Colonic mucosa (tissue), 4 donors: ENCODE results near the gene DNM3. TPM values are rescaled to one million over a fixed set of nuclear protein-coding genes. Genes with fewer than 3 reads are reported as not detected.

ENCODE experiments used
- DNase-seq: peaks from one replicate; pipeline ENCODE4 v3.0.0-alpha.2; 2020
- H3K27ac ChIP-seq: fragments of 200-600 bp; one replicate; pipeline ENCODE4 v1.8.0; 2021
- H3K27me3 ChIP-seq: fragments of 200-600 bp; one replicate; pipeline ENCODE4 v1.8.0; 2021
- H3K36me3 ChIP-seq: fragments of 200-600 bp; one replicate; pipeline ENCODE4 v1.8.0; 2021
- H3K4me1 ChIP-seq: fragments of 200-600 bp; one replicate; pipeline ENCODE4 v1.8.0; 2021; ENCODE audit warnings: mild to moderate bottlenecking
- H3K4me3 ChIP-seq: fragments of 200-600 bp; one replicate; pipeline ENCODE4 v1.8.0; 2021
- H3K9ac ChIP-seq, 2 donors: one replicate each; pipeline ENCODE4 v1.7.0; 2013; ENCODE audit warnings: control low read depth in 2 of 2, low read depth in 2 of 2, low read length in 2 of 2
- H3K9me3 ChIP-seq: fragments of 200-600 bp; one replicate; pipeline ENCODE4 v1.8.0; 2021
- intact Hi-C: fragments of 100-400 bp; cut with DNase I; formaldehyde crosslinking; loops from one replicate; pipeline ENCODE4 v1.14.1; 2022
- total RNA-seq, 2 donors: library from RNA; stranded (reverse); fragmentation: NEBNext Ultra II Directional in 1 of 2; extraction: Animal tissue kit (Norgen Biotek cat#: 25700) in 1 of 2; gene quantifications; one replicate each; pipeline ENCODE4 v1.2.1, GENCODE V29; 2021
- TF ChIP-seq, protein P1 (sequence below): fragments of 200-600 bp; IDR thresholded peaks from one replicate; pipeline ENCODE4 v1.8.0; 2022; ENCODE audit warnings: antibody characterized with exemption, mild to moderate bottlenecking
- donor health status: healthy.
- donor health status: DM: no; HTN: no; CAD: no.
- donor health status: DM: no; HTN: no; CAD: no.

Gene DNM3
- total RNA-seq, 2 donors from 2014 or later = 1.7 to 2.6 TPM

DNA sequence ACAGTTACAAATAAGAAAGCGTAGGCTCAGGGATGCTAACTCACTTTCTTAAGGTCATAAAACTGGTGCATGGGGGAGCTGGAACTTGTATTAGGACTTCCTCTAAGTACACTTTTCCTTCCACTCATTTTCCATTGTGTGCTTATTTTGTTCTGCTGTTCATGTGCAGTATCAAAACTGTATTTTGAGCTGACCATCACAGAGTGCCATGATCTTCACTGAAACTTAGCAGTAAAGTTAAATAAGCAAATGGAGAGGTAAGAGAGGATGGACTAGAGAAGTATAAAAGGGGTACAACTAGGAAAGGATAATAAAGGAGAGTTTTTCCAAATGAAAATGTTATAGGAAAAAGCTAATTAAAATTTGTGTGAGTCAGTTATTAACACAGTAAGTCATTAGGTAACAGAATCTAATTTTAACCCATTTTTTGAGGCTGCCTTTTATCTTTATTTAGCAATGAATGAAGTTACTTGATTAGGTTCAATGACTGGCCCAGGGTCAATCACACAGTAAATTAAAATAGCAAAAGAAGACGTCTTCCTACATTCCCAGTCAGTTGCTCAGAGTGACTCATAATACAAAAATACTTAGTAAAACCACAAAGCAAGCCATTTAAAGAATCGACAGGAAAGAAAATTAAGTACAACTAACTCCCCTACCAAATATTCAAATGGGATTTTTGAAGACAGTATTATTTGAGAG is 413.4 kb downstream of the DNM3 start:
- DNase-seq = no peak
- TF ChIP-seq, protein P1, sequence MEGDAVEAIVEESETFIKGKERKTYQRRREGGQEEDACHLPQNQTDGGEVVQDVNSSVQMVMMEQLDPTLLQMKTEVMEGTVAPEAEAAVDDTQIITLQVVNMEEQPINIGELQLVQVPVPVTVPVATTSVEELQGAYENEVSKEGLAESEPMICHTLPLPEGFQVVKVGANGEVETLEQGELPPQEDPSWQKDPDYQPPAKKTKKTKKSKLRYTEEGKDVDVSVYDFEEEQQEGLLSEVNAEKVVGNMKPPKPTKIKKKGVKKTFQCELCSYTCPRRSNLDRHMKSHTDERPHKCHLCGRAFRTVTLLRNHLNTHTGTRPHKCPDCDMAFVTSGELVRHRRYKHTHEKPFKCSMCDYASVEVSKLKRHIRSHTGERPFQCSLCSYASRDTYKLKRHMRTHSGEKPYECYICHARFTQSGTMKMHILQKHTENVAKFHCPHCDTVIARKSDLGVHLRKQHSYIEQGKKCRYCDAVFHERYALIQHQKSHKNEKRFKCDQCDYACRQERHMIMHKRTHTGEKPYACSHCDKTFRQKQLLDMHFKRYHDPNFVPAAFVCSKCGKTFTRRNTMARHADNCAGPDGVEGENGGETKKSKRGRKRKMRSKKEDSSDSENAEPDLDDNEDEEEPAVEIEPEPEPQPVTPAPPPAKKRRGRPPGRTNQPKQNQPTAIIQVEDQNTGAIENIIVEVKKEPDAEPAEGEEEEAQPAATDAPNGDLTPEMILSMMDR = no peak
- no peak overlapping the region for H3K4me3 ChIP-seq
- intact Hi-C loops = no loop called here
- no peak overlapping the region for H3K9ac ChIP-seq
- H3K4me1 ChIP-seq = no peaks in the 10 kb centered on the region
- no peaks in the 10 kb centered on the region for H3K27me3 ChIP-seq
- H3K27ac ChIP-seq = no peak overlapping the region
- no peaks in the 10 kb centered on the region for H3K9me3 ChIP-seq
- H3K36me3 ChIP-seq = no peaks in the 10 kb centered on the region

DNA sequence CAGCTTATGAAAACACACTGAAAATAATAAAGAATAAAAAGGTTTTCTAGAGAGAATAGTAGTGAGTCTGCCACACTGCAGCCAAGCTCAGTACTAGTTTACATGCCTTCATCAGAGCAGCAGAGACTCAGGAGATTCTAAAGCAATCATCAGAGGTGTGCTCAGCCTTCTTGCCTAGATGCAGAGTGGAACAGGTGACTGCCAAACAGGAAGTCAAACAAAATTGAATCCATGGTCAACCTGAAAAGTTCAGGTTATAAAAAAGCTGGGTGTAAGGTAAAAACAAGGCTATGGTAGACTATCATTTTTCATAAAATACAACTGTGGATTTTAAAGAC is 413.9 kb downstream of the DNM3 start:
- Histone ChIP-seq H3K27ac (no peak overlapping the region), H3K9ac (no peak overlapping the region), H3K9me3 (no peaks in the 10 kb centered on the region), H3K4me1 (no peaks in the 10 kb centered on the region), H3K4me3 (no peak overlapping the region), H3K36me3 (no peaks in the 10 kb centered on the region), H3K27me3 (no peaks in the 10 kb centered on the region)
- intact Hi-C loops = no loop called here
- TF ChIP-seq, protein P1 = no peak
- DNase-seq = no peak

DNA sequence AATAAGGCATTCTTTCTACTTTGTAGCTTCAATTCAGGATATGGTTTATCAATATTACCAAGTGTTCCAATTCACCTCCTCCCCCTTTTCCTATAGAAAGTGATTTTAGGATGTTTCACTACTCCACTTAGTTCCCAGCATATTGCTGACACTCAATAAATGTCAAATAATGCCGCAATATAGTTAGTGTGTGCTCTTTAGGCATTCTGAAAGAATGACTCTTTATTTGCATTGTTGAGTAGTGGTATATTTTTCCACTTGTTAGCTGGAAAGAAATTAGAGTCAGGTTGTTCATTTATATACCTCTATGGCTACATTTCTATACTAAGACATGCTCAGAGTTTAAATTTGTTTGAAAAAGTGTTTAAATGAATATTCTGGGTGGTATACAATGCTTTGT is 424.6 kb downstream of the DNM3 start:
- no peaks in the 10 kb centered on the region for H3K36me3 ChIP-seq
- H3K27me3 ChIP-seq = no peaks in the 10 kb centered on the region
- no peak overlapping the region for H3K27ac ChIP-seq
- DNase-seq = no peak
- TF ChIP-seq, protein P1 = no peak
- H3K4me1 ChIP-seq = no peaks in the 10 kb centered on the region
- H3K9ac ChIP-seq = no peak overlapping the region
- intact Hi-C loops = no loop called here
- no peak overlapping the region for H3K4me3 ChIP-seq
- H3K9me3 ChIP-seq = no peaks in the 10 kb centered on the region

DNA sequence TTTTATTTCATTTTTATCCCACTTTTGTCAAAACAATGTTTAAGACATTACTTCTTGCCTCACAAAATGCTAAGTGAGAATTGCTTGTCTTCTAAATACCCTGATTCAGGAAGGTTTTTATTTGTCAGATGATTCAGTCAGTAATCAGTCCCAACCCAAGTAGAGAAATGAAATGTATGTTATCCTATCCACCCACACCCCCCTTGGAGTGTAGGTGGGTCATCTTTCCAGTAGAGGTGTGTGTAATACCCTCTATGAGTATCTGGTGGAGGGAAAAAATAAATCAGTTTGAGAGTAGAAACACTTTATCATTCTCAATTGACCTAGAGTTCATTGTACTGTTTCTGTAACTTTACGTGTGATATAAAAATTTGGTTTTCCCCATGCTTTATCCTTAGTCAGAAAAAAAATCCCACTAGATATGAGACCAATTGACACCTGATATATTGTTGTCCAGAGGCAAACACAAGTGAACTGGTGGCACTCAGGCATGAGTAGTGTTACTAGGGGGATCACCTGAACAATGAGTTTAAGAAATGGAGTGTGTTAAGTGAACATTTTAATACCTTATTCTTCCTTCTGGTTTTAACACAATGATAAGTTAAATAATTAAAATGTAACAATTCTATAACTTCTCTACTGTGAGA is 425.4 kb downstream of the DNM3 start:
- intact Hi-C loops = no loop called here
- DNase-seq = no peak

DNA sequence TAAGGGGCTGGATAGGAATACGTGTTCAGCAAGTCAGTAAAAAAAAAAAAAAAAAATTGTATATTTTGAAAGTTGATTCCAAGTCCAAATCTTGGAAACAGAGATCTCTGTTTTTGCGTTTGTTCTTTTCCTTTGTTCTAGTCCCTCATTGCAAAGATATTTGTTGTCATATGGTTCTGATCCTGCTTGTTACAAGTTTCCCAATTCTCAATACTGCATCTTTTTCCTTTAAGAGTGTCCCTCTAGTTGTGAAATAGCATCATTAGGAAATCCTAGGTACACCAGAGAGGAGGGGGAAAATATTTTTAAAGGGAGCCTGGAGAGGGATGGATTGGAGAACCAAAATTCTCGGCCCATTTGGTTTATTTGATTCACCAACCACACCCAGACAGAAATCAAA is 426.9 kb downstream of the DNM3 start:
- Histone ChIP-seq H3K4me3 (no peak overlapping the region), H3K27me3 (no peaks in the 10 kb centered on the region), H3K27ac (no peak overlapping the region), H3K9ac (no peak overlapping the region), H3K36me3 (no peaks in the 10 kb centered on the region), H3K4me1 (no peaks in the 10 kb centered on the region), H3K9me3 (no peaks in the 10 kb centered on the region)
- intact Hi-C loops = no loop called here
- TF ChIP-seq, protein P1 = no peak
- no peak for DNase-seq

More for the DNA sequence above, 425.4 kb downstream of the DNM3 start:
- H3K9ac ChIP-seq = no peak overlapping the region
- H3K27me3 ChIP-seq = no peaks in the 10 kb centered on the region
- TF ChIP-seq, protein P1 = no peak
- no peaks in the 10 kb centered on the region for H3K4me1 ChIP-seq
- no peaks in the 10 kb centered on the region for H3K36me3 ChIP-seq
- H3K4me3 ChIP-seq = no peak overlapping the region
- H3K9me3 ChIP-seq = no peaks in the 10 kb centered on the region
- H3K27ac ChIP-seq = no peak overlapping the region
